HepG2 (cell line): ENCODE results near the gene CLDND2. TPM values are rescaled to one million over a fixed set of nuclear protein-coding genes. Genes with fewer than 3 reads are reported as not detected.

Experiments
- CERS6 ChIP-seq: sonication (generic); formaldehyde crosslinking; IDR thresholded peaks from 2 replicates; pipeline ENCODE4 v1.5.0; 2020; ENCODE audit warnings: missing genetic modification reagents
- GABPA ChIP-seq, 2 experiments: IDR thresholded peaks; 2 replicates each; pipeline ENCODE4 v1.6.1; 2011 to 2016; ENCODE audit warnings: low read depth in 2 of 2, low read length in 1 of 2, missing biosample characterization in 1 of 2, missing genetic modification characterization in 1 of 2
- HINFP ChIP-seq: sonication (generic); formaldehyde crosslinking; IDR thresholded peaks from 2 replicates; pipeline ENCODE4 v1.4.0; 2020; ENCODE audit warnings: low read depth, mild to moderate bottlenecking, missing genetic modification reagents
- HNRNPUL1 ChIP-seq: fragments of 200-400 bp; formaldehyde crosslinking; IDR thresholded peaks from 2 replicates; pipeline ENCODE4 v1.6.1; 2017; ENCODE audit warnings: low read depth, mild to moderate bottlenecking, low read length, moderate library complexity
- KLF13 ChIP-seq: sonication (generic); formaldehyde crosslinking; IDR thresholded peaks from 2 replicates; pipeline ENCODE4 v1.4.0; 2020; ENCODE audit warnings: mild to moderate bottlenecking, missing genetic modification reagents
- NFIC ChIP-seq: IDR thresholded peaks from 2 replicates; pipeline ENCODE4 v1.6.1; 2012; ENCODE audit warnings: mild to moderate bottlenecking, low read length, inconsistent platforms
- PHF8 ChIP-seq: sonication (generic); formaldehyde crosslinking; IDR thresholded peaks from 2 replicates; pipeline ENCODE4 v1.5.0; 2020; ENCODE audit warnings: missing genetic modification reagents
- PTBP1 ChIP-seq: fragments of 200-400 bp; formaldehyde crosslinking; IDR thresholded peaks from 2 replicates; pipeline ENCODE4 v1.6.1; 2018; ENCODE audit warnings: low read length, low read depth; ENCODE audit not compliant: poor library complexity, severe bottlenecking
- TARDBP ChIP-seq: sonication (generic); formaldehyde crosslinking; IDR thresholded peaks from 2 replicates; pipeline ENCODE4 v1.8.0; 2022; ENCODE audit warnings: mild to moderate bottlenecking, missing genetic modification reagents
- THRA ChIP-seq: sonication (generic); formaldehyde crosslinking; IDR thresholded peaks from 2 replicates; pipeline ENCODE4 v1.4.0; 2020; ENCODE audit warnings: missing genetic modification reagents, borderline replicate concordance
- ZFP36L2 ChIP-seq: sonication (generic); formaldehyde crosslinking; IDR thresholded peaks from 2 replicates; pipeline ENCODE4 v1.4.0; 2020; ENCODE audit warnings: missing genetic modification reagents
- ZNF256 ChIP-seq: sonication (generic); formaldehyde crosslinking; conservative IDR thresholded peaks from 2 replicates; pipeline ENCODE4 v1.4.0; 2020; ENCODE audit warnings: missing genetic modification reagents
- ZNF33B ChIP-seq: sonication (generic); formaldehyde crosslinking; IDR thresholded peaks from 2 replicates; pipeline ENCODE4 v1.5.1; 2020; ENCODE audit warnings: mild to moderate bottlenecking, missing genetic modification reagents
- ZNF766 ChIP-seq: sonication (generic); formaldehyde crosslinking; IDR thresholded peaks from 2 replicates; pipeline ENCODE4 v1.5.0; 2020; ENCODE audit warnings: missing genetic modification reagents, borderline replicate concordance
- ZSCAN22 ChIP-seq: sonication (generic); formaldehyde crosslinking; IDR thresholded peaks from 2 replicates; pipeline ENCODE4 v1.4.0; 2020; ENCODE audit warnings: mild to moderate bottlenecking, missing genetic modification reagents
- polyA plus RNA-seq, 8 experiments: library from polyadenylated mRNA; depleted of rRNA in 3 of 8; stranded (reverse) in 7 of 8; unstranded in 1 of 8; fragments of >200 nt; fragmentation: Illumina TruSeq in 4 of 8; extraction: Trizol in 4 of 8; gene quantifications; 2 replicates each; pipeline versions ENCODE4 v1.2.1 to v1.2.3, GENCODE V29; 2011 to 2016; ENCODE audit warnings: low read depth in 4 of 8, missing spikeins in 1 of 8, mixed read lengths in 1 of 8; ENCODE audit not compliant: insufficient read depth in 1 of 8
- total RNA-seq, 5 experiments: library from RNA; depleted of rRNA; stranded (reverse); fragments of >200 nt; fragmentation: Illumina TruSeq; extraction: Trizol; gene quantifications; 2 replicates each; pipeline ENCODE4 v1.2.3, GENCODE V29; 2016; ENCODE audit warnings: low read depth in 1 of 5
- TF ChIP-seq, protein P1 (sequence below): sonication (generic); formaldehyde crosslinking; IDR thresholded peaks from 2 replicates; pipeline ENCODE4 v1.4.0; 2020; ENCODE audit warnings: missing genetic modification reagents
- TF ChIP-seq, protein P2 (sequence below): sonication (generic); formaldehyde crosslinking; IDR thresholded peaks from 2 replicates; pipeline ENCODE4 v1.9.0; 2021; ENCODE audit warnings: mild to moderate bottlenecking, missing genetic modification reagents

Gene CLDND2
- total and polyA plus RNA-seq, 2 of the 13 experiments (the other 11 are each of a cell fraction or from before 2014, with no cell fraction given) = 0.84 to 1.8 TPM

GRCh38 chr19:51356159-51356801 lies 12.5 kb downstream of the CLDND2 start (continued):
- TF ChIP-seq ZNF256 (CRISPR knock-in tag) (no peak), PTBP1 (no peak), ZFP36L2 (CRISPR knock-in tag) (no peak), ZNF766 (CRISPR knock-in tag) (no peak), ZSCAN22 (CRISPR knock-in tag) (no peak), GABPA (IDR thresholded peaks at IDR 0.05; ENCODE audit: low read depth, low read length) (no peak), GABPA (CRISPR knock-in tag; IDR thresholded peaks at IDR 0.05; ENCODE audit: low read depth) (no peak), HNRNPUL1 (no peak), HINFP (CRISPR knock-in tag) (0 out of 2 replicates have a peak, but pooled peaks have one; percentile 24), ZNF33B (CRISPR knock-in tag) (no peak), CERS6 (CRISPR knock-in tag) (no peak), PHF8 (CRISPR knock-in tag) (peak; percentile 21; the same call in 1 of the 2 replicates), NFIC (peak; percentile 51; the same call in 1 of the 2 replicates), THRA (peak; percentile 90), TARDBP (CRISPR knock-in tag) (0 out of 2 replicates have a peak, but pooled peaks have one; percentile 58), KLF13 (CRISPR knock-in tag) (no peak)
- TF ChIP-seq, protein P1, sequence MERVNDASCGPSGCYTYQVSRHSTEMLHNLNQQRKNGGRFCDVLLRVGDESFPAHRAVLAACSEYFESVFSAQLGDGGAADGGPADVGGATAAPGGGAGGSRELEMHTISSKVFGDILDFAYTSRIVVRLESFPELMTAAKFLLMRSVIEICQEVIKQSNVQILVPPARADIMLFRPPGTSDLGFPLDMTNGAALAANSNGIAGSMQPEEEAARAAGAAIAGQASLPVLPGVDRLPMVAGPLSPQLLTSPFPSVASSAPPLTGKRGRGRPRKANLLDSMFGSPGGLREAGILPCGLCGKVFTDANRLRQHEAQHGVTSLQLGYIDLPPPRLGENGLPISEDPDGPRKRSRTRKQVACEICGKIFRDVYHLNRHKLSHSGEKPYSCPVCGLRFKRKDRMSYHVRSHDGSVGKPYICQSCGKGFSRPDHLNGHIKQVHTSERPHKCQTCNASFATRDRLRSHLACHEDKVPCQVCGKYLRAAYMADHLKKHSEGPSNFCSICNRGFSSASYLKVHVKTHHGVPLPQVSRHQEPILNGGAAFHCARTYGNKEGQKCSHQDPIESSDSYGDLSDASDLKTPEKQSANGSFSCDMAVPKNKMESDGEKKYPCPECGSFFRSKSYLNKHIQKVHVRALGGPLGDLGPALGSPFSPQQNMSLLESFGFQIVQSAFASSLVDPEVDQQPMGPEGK = peak; percentile 62; the same call in 1 of the 2 replicates
- TF ChIP-seq, protein P2, sequence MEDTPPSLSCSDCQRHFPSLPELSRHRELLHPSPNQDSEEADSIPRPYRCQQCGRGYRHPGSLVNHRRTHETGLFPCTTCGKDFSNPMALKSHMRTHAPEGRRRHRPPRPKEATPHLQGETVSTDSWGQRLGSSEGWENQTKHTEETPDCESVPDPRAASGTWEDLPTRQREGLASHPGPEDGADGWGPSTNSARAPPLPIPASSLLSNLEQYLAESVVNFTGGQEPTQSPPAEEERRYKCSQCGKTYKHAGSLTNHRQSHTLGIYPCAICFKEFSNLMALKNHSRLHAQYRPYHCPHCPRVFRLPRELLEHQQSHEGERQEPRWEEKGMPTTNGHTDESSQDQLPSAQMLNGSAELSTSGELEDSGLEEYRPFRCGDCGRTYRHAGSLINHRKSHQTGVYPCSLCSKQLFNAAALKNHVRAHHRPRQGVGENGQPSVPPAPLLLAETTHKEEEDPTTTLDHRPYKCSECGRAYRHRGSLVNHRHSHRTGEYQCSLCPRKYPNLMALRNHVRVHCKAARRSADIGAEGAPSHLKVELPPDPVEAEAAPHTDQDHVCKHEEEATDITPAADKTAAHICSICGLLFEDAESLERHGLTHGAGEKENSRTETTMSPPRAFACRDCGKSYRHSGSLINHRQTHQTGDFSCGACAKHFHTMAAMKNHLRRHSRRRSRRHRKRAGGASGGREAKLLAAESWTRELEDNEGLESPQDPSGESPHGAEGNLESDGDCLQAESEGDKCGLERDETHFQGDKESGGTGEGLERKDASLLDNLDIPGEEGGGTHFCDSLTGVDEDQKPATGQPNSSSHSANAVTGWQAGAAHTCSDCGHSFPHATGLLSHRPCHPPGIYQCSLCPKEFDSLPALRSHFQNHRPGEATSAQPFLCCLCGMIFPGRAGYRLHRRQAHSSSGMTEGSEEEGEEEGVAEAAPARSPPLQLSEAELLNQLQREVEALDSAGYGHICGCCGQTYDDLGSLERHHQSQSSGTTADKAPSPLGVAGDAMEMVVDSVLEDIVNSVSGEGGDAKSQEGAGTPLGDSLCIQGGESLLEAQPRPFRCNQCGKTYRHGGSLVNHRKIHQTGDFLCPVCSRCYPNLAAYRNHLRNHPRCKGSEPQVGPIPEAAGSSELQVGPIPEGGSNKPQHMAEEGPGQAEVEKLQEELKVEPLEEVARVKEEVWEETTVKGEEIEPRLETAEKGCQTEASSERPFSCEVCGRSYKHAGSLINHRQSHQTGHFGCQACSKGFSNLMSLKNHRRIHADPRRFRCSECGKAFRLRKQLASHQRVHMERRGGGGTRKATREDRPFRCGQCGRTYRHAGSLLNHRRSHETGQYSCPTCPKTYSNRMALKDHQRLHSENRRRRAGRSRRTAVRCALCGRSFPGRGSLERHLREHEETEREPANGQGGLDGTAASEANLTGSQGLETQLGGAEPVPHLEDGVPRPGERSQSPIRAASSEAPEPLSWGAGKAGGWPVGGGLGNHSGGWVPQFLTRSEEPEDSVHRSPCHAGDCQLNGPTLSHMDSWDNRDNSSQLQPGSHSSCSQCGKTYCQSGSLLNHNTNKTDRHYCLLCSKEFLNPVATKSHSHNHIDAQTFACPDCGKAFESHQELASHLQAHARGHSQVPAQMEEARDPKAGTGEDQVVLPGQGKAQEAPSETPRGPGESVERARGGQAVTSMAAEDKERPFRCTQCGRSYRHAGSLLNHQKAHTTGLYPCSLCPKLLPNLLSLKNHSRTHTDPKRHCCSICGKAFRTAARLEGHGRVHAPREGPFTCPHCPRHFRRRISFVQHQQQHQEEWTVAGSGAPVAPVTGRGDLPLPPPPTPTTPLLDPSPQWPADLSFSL (CRISPR knock-in tag) = no peak
